ENCODE results near the gene ZNF311. TPM values are rescaled to one million over a fixed set of nuclear protein-coding genes. Genes with fewer than 3 reads are reported as not detected.

Gene ZNF311
- total RNA-seq, 1 experiment from 2014 or later = 0.84 TPM

- DNase-seq (ENCODE audit: low spot score) = no peak
- no peak overlapping the region for H3K27ac ChIP-seq (ENCODE audit: low read depth, low read length, poor library complexity, severe bottlenecking)
- H3K9me3 ChIP-seq (ENCODE audit: low read depth, low read length, poor library complexity, severe bottlenecking) = no peaks in the 10 kb centered on the region
- POLR2A ChIA-PET (ENCODE audit: low non-redundant PET) = no interaction called here
- intact Hi-C loops (cut with micrococcal nuclease; ENCODE audit: unreplicated experiment) = no loop called here
- no peaks in the 10 kb centered on the region for H3K36me3 ChIP-seq (ENCODE audit: insufficient read depth, low read length, poor library complexity, severe bottlenecking)
- no peaks in the 10 kb centered on the region for H3K27me3 ChIP-seq (replicated peaks; ENCODE audit: insufficient read depth, low read depth, low read length, poor library complexity)
- CTCF ChIA-PET = no interaction called here
- BruUV-seq (replicated peaks) = no TSS peak
- no peak overlapping the region for H3K4me3 ChIP-seq (ENCODE audit: low read depth, low read length, poor library complexity, severe bottlenecking)
- no peaks in the 10 kb centered on the region for H3K4me1 ChIP-seq (ENCODE audit: insufficient read depth, low read length, poor library complexity, severe bottlenecking)
- no peak for TF ChIP-seq CTCF (conservative IDR thresholded peaks at IDR 0.05; ENCODE audit: low read depth, low read length)
- TF ChIP-seq EZH2 (IDR thresholded peaks at IDR 0.05; ENCODE audit: borderline replicate concordance, low read depth, low read length, poor library complexity, severe bottlenecking) = no peak
Measured at GRCh38 chr6:28995093-28995650, 9.9 kb downstream of the ZNF311 start.

GRCh38 chr6:28988536-28989311, 16.4 kb downstream of the ZNF311 start:
- Histone ChIP-seq H3K4me3 (ENCODE audit: low read depth, low read length, poor library complexity, severe bottlenecking) (peak overlapping the region; percentile 51), H3K4me1 (ENCODE audit: insufficient read depth, low read length, poor library complexity, severe bottlenecking) (peaks cover 11% of the 10 kb centered on the region), H3K36me3 (ENCODE audit: insufficient read depth, low read length, poor library complexity, severe bottlenecking) (no peaks in the 10 kb centered on the region), H3K27ac (ENCODE audit: low read depth, low read length, poor library complexity, severe bottlenecking) (no peak overlapping the region), H3K9me3 (ENCODE audit: low read depth, low read length, poor library complexity, severe bottlenecking) (no peaks in the 10 kb centered on the region), H3K27me3 (replicated peaks; ENCODE audit: insufficient read depth, low read depth, low read length, poor library complexity) (no peaks in the 10 kb centered on the region)
- intact Hi-C loops (cut with micrococcal nuclease; ENCODE audit: unreplicated experiment) = loop anchor here (10.0 kb wide), 1 partner anchor 124 kb away; no protein-coding TSS in a partner anchor
- ChIA-PET CTCF (no interaction called here), POLR2A (ENCODE audit: low non-redundant PET) (no interaction called here)
- TF ChIP-seq CTCF (conservative IDR thresholded peaks at IDR 0.05; ENCODE audit: low read depth, low read length) (peak; percentile 79), EZH2 (IDR thresholded peaks at IDR 0.05; ENCODE audit: borderline replicate concordance, low read depth, low read length, poor library complexity, severe bottlenecking) (no peak)
- BruUV-seq (replicated peaks) = no TSS peak
- DNase-seq (ENCODE audit: low spot score) = peak; percentile 94

GRCh38 chr6:28985462-28986164, 19.5 kb downstream of the ZNF311 start:
- Histone ChIP-seq H3K36me3 (ENCODE audit: insufficient read depth, low read length, poor library complexity, severe bottlenecking) (no peaks in the 10 kb centered on the region), H3K27ac (ENCODE audit: low read depth, low read length, poor library complexity, severe bottlenecking) (peak overlapping the region; percentile 53), H3K4me1 (ENCODE audit: insufficient read depth, low read length, poor library complexity, severe bottlenecking) (peaks cover 19% of the 10 kb centered on the region), H3K27me3 (replicated peaks; ENCODE audit: insufficient read depth, low read depth, low read length, poor library complexity) (no peaks in the 10 kb centered on the region), H3K4me3 (ENCODE audit: low read depth, low read length, poor library complexity, severe bottlenecking) (peak overlapping the region; percentile 38), H3K9me3 (ENCODE audit: low read depth, low read length, poor library complexity, severe bottlenecking) (no peaks in the 10 kb centered on the region)
- intact Hi-C loops (cut with micrococcal nuclease; ENCODE audit: unreplicated experiment) = loop anchor here (10.0 kb wide), 1 partner anchor 121 kb away; no protein-coding TSS in a partner anchor
- DNase-seq (ENCODE audit: low spot score) = peak; percentile 97
- CTCF ChIA-PET = no interaction called here
- BruUV-seq (replicated peaks) = TSS peak; percentile 72
- TF ChIP-seq CTCF (conservative IDR thresholded peaks at IDR 0.05; ENCODE audit: low read depth, low read length) (no peak), EZH2 (IDR thresholded peaks at IDR 0.05; ENCODE audit: borderline replicate concordance, low read depth, low read length, poor library complexity, severe bottlenecking) (no peak)
- POLR2A ChIA-PET (ENCODE audit: low non-redundant PET) = interaction anchor here (0.6 kb wide), 1 partner anchor 43 kb away, joined by 5 read pairs; no protein-coding TSS in a partner anchor
